Endometrial microvascular endothelial cells (primary cell): ENCODE data around the gene NAB2. TPM values are rescaled to one million over a fixed set of nuclear protein-coding genes. Genes with fewer than 3 reads are reported as not detected.

Experiments used
- in situ Hi-C: cut with HindIII; loops from 2 replicates; pipeline ENCODE4 v1.10.0; 2017; ENCODE audit warnings: low sequenced_read_pairs, low pct_unique_long_range_greater_than_20kb; ENCODE audit errors: inconsistent ontology term
- total RNA-seq: library from RNA; depleted of rRNA; stranded (reverse); fragments of >200 nt; gene quantifications from one replicate; pipeline ENCODE4 v1.2.3, GENCODE V29; 2015; ENCODE audit errors: inconsistent ontology term

The NAB2 gene
- total RNA-seq, 1 donor from 2014 or later, result 13.0 TPM

GRCh38 chr12:57127726-57128518 lies 39.0 kb downstream of the NAB2 start, which contains the start of gene LRP1:
Gene LRP1, plus strand, starts transcription at chr12:57128483. Its CDS starts 482 bp downstream, at chr12:57128965.
- in situ Hi-C loops, result no loop called here

- in situ Hi-C loops, result no loop called here
These were observed 39.8 kb downstream of the NAB2 start for GRCh38 chr12:57128519-57129247.

GRCh38 chr12:57129321-57129842 lies 40.5 kb downstream of the NAB2 start:
- in situ Hi-C loops, result no loop called here

GRCh38 chr12:57129889-57130288 lies 41.0 kb downstream of the NAB2 start:
- in situ Hi-C loops, result no loop called here

- in situ Hi-C loops, result no loop called here
These were observed 42.0 kb downstream of the NAB2 start for GRCh38 chr12:57130941-57131340.

GRCh38 chr12:57131896-57132744 lies 43.2 kb downstream of the NAB2 start:
- in situ Hi-C loops, result no loop called here

GRCh38 chr12:57133013-57133569 lies 44.2 kb downstream of the NAB2 start:
- in situ Hi-C loops, result no loop called here

GRCh38 chr12:57133916-57134315 lies 45.0 kb downstream of the NAB2 start:
- in situ Hi-C loops, result no loop called here

- in situ Hi-C loops, result no loop called here
These were observed 46.0 kb downstream of the NAB2 start for GRCh38 chr12:57134949-57135348.

- in situ Hi-C loops, result no loop called here
These were observed 46.8 kb downstream of the NAB2 start for GRCh38 chr12:57135527-57136326.

GRCh38 chr12:57138526-57139272 lies 49.8 kb downstream of the NAB2 start:
- in situ Hi-C loops, result no loop called here

- in situ Hi-C loops, result no loop called here
These were observed 51.1 kb downstream of the NAB2 start for GRCh38 chr12:57139796-57140649.

GRCh38 chr12:57141249-57141648 lies 52.3 kb downstream of the NAB2 start:
- in situ Hi-C loops, result no loop called here

GRCh38 chr12:57142121-57142520 lies 53.2 kb downstream of the NAB2 start:
- in situ Hi-C loops, result no loop called here

GRCh38 chr12:57142727-57143126 lies 53.8 kb downstream of the NAB2 start:
- in situ Hi-C loops, result no loop called here

GRCh38 chr12:57143454-57143853 lies 54.5 kb downstream of the NAB2 start:
- in situ Hi-C loops, result no loop called here
